KMS-11 (cell line): ENCODE results near the gene CYB5R4.

ENCODE experiments used
- H2AFZ ChIP-seq: fragments of 200-600 bp; sonication (generic); 2 replicates; pipeline ENCODE4 v1.6.1; 2016; ENCODE audit warnings: antibody characterized with exemption, mixed run types, low read depth
- H3K27ac ChIP-seq: fragments of 200-600 bp; sonication (generic); 2 replicates; pipeline ENCODE4 v1.6.1; 2016; ENCODE audit warnings: mild to moderate bottlenecking, mixed run types
- H3K27me3 ChIP-seq: fragments of 200-600 bp; sonication (generic); 2 replicates; pipeline ENCODE4 v1.6.1; 2017; ENCODE audit warnings: mild to moderate bottlenecking, low read depth, mixed run types, moderate library complexity; ENCODE audit not compliant: insufficient read depth
- H3K36me3 ChIP-seq: fragments of 200-600 bp; sonication (generic); 2 replicates; pipeline ENCODE4 v1.6.1; 2017; ENCODE audit warnings: mild to moderate bottlenecking, mixed run types; ENCODE audit not compliant: insufficient read depth
- H3K4me1 ChIP-seq: fragments of 200-600 bp; sonication (generic); 2 replicates; pipeline ENCODE4 v1.6.1; 2016; ENCODE audit warnings: mild to moderate bottlenecking, low read depth, mixed run types; ENCODE audit not compliant: poor library complexity, severe bottlenecking
- H3K4me2 ChIP-seq: fragments of 200-600 bp; sonication (generic); 2 replicates; pipeline ENCODE4 v1.7.0; 2016; ENCODE audit warnings: mild to moderate bottlenecking, mixed run types
- H3K4me3 ChIP-seq: fragments of 200-600 bp; sonication (generic); IDR thresholded peaks from 2 replicates; pipeline ENCODE4 v1.6.1; 2017; ENCODE audit warnings: low read depth, low read length, mixed read lengths; ENCODE audit not compliant: insufficient read depth
- H3K79me2 ChIP-seq: fragments of 200-600 bp; sonication (generic); 2 replicates; pipeline ENCODE4 v1.6.1; 2016; ENCODE audit warnings: low read depth, mixed run types; ENCODE audit not compliant: insufficient read depth
- H3K9ac ChIP-seq: fragments of 200-600 bp; sonication (generic); 2 replicates; pipeline ENCODE4 v1.6.1; 2016; ENCODE audit warnings: mild to moderate bottlenecking, mixed run types
- H4K20me1 ChIP-seq: fragments of 200-600 bp; sonication (generic); 2 replicates; pipeline ENCODE4 v1.6.1; 2016; ENCODE audit warnings: mild to moderate bottlenecking, mixed run types; ENCODE audit not compliant: insufficient read depth
- TF ChIP-seq, protein P1 (sequence below): fragments of 200-600 bp; sonication (generic); conservative IDR thresholded peaks from 2 replicates; pipeline ENCODE4 v1.6.1; 2017; ENCODE audit warnings: low read depth, mild to moderate bottlenecking, antibody characterized with exemption, low read length, moderate library complexity, mixed read lengths

The CYB5R4 gene

DNA sequence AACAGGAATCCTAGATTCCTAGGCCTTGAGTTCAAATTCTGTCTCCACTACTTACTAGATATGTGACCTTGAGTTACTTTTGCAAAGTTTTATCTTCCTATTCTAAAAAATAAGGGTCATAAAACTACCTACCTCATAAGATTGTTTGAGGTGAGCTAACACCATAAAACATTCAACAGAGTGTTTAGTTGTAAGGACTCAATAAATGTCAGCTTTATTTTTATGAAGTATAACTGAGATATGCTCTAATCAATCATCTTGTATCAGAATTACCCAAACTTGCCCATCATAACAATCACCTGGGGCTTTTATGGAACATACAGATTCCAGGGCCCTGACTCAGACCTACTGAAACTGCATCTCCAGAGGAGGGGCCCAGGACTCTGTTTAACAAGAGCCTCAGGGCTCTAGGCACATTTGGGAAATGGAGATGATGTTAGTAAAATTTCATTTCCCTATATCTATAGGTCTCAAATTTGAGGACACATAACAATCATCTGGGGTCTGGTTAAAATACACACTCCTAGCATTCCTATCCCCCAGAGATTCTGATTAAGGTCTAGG is 138.6 kb downstream of the CYB5R4 start:
- H4K20me1 ChIP-seq = no peaks in the 10 kb centered on the region
- H3K27me3 ChIP-seq = no peaks in the 10 kb centered on the region
- TF ChIP-seq, protein P1, sequence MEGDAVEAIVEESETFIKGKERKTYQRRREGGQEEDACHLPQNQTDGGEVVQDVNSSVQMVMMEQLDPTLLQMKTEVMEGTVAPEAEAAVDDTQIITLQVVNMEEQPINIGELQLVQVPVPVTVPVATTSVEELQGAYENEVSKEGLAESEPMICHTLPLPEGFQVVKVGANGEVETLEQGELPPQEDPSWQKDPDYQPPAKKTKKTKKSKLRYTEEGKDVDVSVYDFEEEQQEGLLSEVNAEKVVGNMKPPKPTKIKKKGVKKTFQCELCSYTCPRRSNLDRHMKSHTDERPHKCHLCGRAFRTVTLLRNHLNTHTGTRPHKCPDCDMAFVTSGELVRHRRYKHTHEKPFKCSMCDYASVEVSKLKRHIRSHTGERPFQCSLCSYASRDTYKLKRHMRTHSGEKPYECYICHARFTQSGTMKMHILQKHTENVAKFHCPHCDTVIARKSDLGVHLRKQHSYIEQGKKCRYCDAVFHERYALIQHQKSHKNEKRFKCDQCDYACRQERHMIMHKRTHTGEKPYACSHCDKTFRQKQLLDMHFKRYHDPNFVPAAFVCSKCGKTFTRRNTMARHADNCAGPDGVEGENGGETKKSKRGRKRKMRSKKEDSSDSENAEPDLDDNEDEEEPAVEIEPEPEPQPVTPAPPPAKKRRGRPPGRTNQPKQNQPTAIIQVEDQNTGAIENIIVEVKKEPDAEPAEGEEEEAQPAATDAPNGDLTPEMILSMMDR = no peak
- no peak overlapping the region for H3K4me2 ChIP-seq
- H2AFZ ChIP-seq = no peak overlapping the region
- no peak overlapping the region for H3K9ac ChIP-seq
- no peak overlapping the region for H3K27ac ChIP-seq
- H3K4me3 ChIP-seq = no peak overlapping the region
- H3K36me3 ChIP-seq = no peaks in the 10 kb centered on the region
- no peaks in the 10 kb centered on the region for H3K4me1 ChIP-seq
- H3K79me2 ChIP-seq = no peaks in the 10 kb centered on the region

DNA sequence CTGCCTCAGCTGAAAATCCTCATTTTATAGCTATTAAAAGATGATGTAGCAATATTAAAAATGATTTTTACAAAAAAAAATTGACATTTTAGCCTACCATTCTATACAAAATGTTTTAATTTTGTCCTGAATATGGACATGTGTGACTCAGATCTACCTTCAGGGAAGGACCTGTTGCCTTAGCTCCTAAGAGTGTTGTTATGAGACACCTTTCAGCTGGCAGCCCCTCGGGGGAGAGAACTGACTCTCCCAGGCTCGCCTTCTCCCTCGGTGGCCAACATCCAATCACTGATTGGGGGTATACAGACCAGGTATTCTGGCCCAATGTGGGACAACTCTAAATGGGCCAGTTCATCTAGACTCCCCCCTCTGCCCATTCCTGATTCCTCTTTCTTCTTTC is 141.6 kb downstream of the CYB5R4 start:
- H3K4me1 ChIP-seq = no peaks in the 10 kb centered on the region
- no peak overlapping the region for H3K4me2 ChIP-seq
- TF ChIP-seq, protein P1 = no peak
- H3K36me3 ChIP-seq = no peaks in the 10 kb centered on the region
- H3K27ac ChIP-seq = no peak overlapping the region
- no peak overlapping the region for H2AFZ ChIP-seq
- H3K27me3 ChIP-seq = no peaks in the 10 kb centered on the region
- H3K79me2 ChIP-seq = no peaks in the 10 kb centered on the region
- H4K20me1 ChIP-seq = no peaks in the 10 kb centered on the region
- H3K4me3 ChIP-seq = no peak overlapping the region
- no peak overlapping the region for H3K9ac ChIP-seq

DNA sequence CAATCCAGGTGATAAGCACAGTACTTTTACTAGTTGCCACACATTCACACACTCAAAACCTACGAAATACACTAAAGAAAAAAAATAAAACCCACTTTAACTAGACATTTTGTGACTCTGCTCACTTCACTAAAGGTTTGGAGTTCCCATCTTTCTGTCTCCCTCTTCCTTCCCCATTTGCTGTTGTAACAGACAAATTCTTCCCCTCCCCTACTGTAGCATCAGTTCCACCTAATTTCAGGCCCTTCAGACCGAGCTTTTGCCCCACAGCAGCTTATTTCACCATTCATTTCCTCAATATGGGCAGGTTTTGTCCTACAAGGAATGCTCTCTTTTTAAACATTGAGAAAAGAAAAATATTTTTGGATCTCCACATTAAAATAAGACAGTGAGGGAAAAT is 142.7 kb downstream of the CYB5R4 start:
- Histone ChIP-seq H4K20me1 (no peaks in the 10 kb centered on the region), H3K9ac (no peak overlapping the region)

DNA sequence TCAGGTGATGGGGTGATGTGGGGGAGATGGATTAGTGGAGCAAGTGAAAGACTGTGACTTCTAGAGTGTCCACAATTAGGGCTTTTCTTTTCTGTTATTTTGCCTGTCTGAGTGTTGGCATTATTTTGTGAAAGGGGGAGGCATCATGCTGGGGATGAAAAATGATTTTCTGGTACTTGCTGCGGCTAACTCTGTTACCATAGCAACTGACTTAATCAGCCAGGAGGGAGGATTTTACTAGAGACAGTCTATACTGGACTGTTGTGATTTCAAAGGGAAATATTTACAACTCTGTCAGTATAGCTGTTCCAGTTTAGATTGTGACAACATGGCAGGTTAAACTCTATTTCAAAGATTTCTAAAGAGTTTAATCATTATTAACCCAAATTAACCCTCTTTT is 143.6 kb downstream of the CYB5R4 start:
- Histone ChIP-seq H3K9ac (no peak overlapping the region), H3K4me3 (no peak overlapping the region)

More for the DNA sequence above, 142.7 kb downstream of the CYB5R4 start:
- H3K79me2 ChIP-seq = no peaks in the 10 kb centered on the region
- no peak overlapping the region for H3K4me2 ChIP-seq
- H3K4me3 ChIP-seq = no peak overlapping the region
- H2AFZ ChIP-seq = no peak overlapping the region
- no peaks in the 10 kb centered on the region for H3K4me1 ChIP-seq
- H3K27me3 ChIP-seq = no peaks in the 10 kb centered on the region
- TF ChIP-seq, protein P1 = no peak
- H3K27ac ChIP-seq = no peak overlapping the region
- H3K36me3 ChIP-seq = no peaks in the 10 kb centered on the region

More for the DNA sequence above, 143.6 kb downstream of the CYB5R4 start:
- Histone ChIP-seq H3K4me1 (no peaks in the 10 kb centered on the region), H2AFZ (no peak overlapping the region), H3K36me3 (no peaks in the 10 kb centered on the region), H3K27me3 (no peaks in the 10 kb centered on the region), H3K79me2 (no peaks in the 10 kb centered on the region), H3K27ac (no peak overlapping the region), H4K20me1 (no peaks in the 10 kb centered on the region), H3K4me2 (no peak overlapping the region)
- TF ChIP-seq, protein P1 = no peak
